ENCODE data around the gene QSER1.

QSER1 gene

DNA sequence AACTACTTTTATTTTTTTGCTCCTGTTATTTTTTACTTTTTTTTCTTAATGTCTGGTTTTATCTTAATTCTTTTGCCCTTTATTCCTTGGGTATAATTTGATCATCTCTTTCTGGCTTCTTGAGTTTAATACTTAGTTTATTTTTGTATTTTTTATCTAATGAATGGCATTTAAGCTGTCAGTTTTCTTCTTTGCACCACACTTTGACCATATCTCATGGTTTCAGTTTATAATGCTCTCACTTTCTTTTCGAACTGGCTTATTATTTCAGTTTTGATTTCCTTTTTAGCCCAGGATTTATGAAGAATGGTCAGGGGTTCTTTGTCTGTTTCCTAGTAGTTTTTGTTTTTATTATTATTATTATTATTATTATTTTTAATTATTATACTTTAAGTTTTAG is 48.3 kb downstream of the QSER1 start:
- no peak overlapping the region for H3K4me3 ChIP-seq (ENCODE audit: severe bottlenecking)
- no peak for ATAC-seq (ENCODE audit: low read depth)
- H3K4me1 ChIP-seq (ENCODE audit: insufficient read depth, poor library complexity, severe bottlenecking), result no peaks in the 10 kb centered on the region
- peaks cover 35% of the 10 kb centered on the region for H3K36me3 ChIP-seq (ENCODE audit: low read depth)
- no peak for TF ChIP-seq CTCF (IDR thresholded peaks at IDR 0.05; ENCODE audit: poor library complexity, severe bottlenecking)
- H3K27me3 ChIP-seq (ENCODE audit: insufficient read depth, poor library complexity, severe bottlenecking), result no peaks in the 10 kb centered on the region
- DNase-seq (ENCODE audit: low spot score), result no peak
- no peaks in the 10 kb centered on the region for H3K9me3 ChIP-seq (ENCODE audit: severe bottlenecking)
- no peak overlapping the region for H3K27ac ChIP-seq (ENCODE audit: poor library complexity, severe bottlenecking)

GRCh38 chr11:32947978-32948377 is 55.4 kb downstream of the QSER1 start:
- H3K27me3 ChIP-seq (ENCODE audit: insufficient read depth, poor library complexity, severe bottlenecking), result no peaks in the 10 kb centered on the region
- H3K4me1 ChIP-seq (ENCODE audit: insufficient read depth, poor library complexity, severe bottlenecking), result no peaks in the 10 kb centered on the region
- ATAC-seq (ENCODE audit: low read depth), result no peak
- no peak overlapping the region for H3K4me3 ChIP-seq (ENCODE audit: severe bottlenecking)
- no peak overlapping the region for H3K27ac ChIP-seq (ENCODE audit: poor library complexity, severe bottlenecking)
- peaks cover 10% of the 10 kb centered on the region for H3K36me3 ChIP-seq (ENCODE audit: low read depth)
- no peak for DNase-seq (ENCODE audit: low spot score)
- H3K9me3 ChIP-seq (ENCODE audit: severe bottlenecking), result no peaks in the 10 kb centered on the region
- TF ChIP-seq CTCF (IDR thresholded peaks at IDR 0.05; ENCODE audit: poor library complexity, severe bottlenecking), result no peak

DNA sequence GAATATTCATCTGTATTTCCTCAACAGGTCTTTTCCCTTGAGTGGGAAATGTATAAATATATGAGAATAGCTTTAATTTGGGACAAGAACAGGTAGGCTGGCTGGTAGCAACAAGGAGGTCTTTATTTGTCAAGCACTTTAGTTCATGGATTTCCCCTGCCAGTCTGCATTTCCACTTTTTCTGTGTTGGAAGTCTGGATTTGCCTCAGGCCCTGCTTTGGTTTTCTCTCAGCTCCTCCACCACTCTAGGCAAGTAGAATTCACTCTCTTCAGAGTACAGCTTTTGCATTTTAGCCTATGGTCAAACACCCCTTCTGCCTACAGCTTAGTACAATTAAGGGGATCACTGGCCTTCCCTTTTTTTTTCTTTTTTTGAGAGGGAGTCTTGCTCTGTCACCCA is 57.1 kb downstream of the QSER1 start:
- H3K4me1 ChIP-seq (ENCODE audit: insufficient read depth, poor library complexity, severe bottlenecking), result no peaks in the 10 kb centered on the region
- no peaks in the 10 kb centered on the region for H3K9me3 ChIP-seq (ENCODE audit: severe bottlenecking)
- peaks cover 24% of the 10 kb centered on the region for H3K36me3 ChIP-seq (ENCODE audit: low read depth)
- no peak overlapping the region for H3K4me3 ChIP-seq (ENCODE audit: severe bottlenecking)
- H3K27ac ChIP-seq (ENCODE audit: poor library complexity, severe bottlenecking), result no peak overlapping the region
- H3K27me3 ChIP-seq (ENCODE audit: insufficient read depth, poor library complexity, severe bottlenecking), result no peaks in the 10 kb centered on the region
- no peak for TF ChIP-seq CTCF (IDR thresholded peaks at IDR 0.05; ENCODE audit: poor library complexity, severe bottlenecking)
- DNase-seq (ENCODE audit: low spot score) (no peak), ATAC-seq (ENCODE audit: low read depth) (no peak)

- no peak for DNase-seq (ENCODE audit: low spot score)
- no peaks in the 10 kb centered on the region for H3K9me3 ChIP-seq (ENCODE audit: severe bottlenecking)
- no peak for ATAC-seq (ENCODE audit: low read depth)
- no peaks in the 10 kb centered on the region for H3K4me1 ChIP-seq (ENCODE audit: insufficient read depth, poor library complexity, severe bottlenecking)
- H3K27ac ChIP-seq (ENCODE audit: poor library complexity, severe bottlenecking), result no peak overlapping the region
- TF ChIP-seq CTCF (IDR thresholded peaks at IDR 0.05; ENCODE audit: poor library complexity, severe bottlenecking), result no peak
- no peaks in the 10 kb centered on the region for H3K27me3 ChIP-seq (ENCODE audit: insufficient read depth, poor library complexity, severe bottlenecking)
- H3K36me3 ChIP-seq (ENCODE audit: low read depth), result peaks cover 39% of the 10 kb centered on the region
- H3K4me3 ChIP-seq (ENCODE audit: severe bottlenecking), result no peak overlapping the region
Measured at GRCh38 chr11:32952421-32952820, 59.8 kb downstream of the QSER1 start.

- peaks cover 45% of the 10 kb centered on the region for H3K36me3 ChIP-seq (ENCODE audit: low read depth)
- no peaks in the 10 kb centered on the region for H3K27me3 ChIP-seq (ENCODE audit: insufficient read depth, poor library complexity, severe bottlenecking)
- no peaks in the 10 kb centered on the region for H3K4me1 ChIP-seq (ENCODE audit: insufficient read depth, poor library complexity, severe bottlenecking)
- no peak overlapping the region for H3K4me3 ChIP-seq (ENCODE audit: severe bottlenecking)
- ATAC-seq (ENCODE audit: low read depth), result no peak
- no peak for DNase-seq (ENCODE audit: low spot score)
- H3K27ac ChIP-seq (ENCODE audit: poor library complexity, severe bottlenecking), result no peak overlapping the region
- no peaks in the 10 kb centered on the region for H3K9me3 ChIP-seq (ENCODE audit: severe bottlenecking)
- TF ChIP-seq CTCF (IDR thresholded peaks at IDR 0.05; ENCODE audit: poor library complexity, severe bottlenecking), result no peak
Measured at GRCh38 chr11:32953700-32954099, 61.1 kb downstream of the QSER1 start.

Data from RWPE2 (cell line).